Right cardiac atrium (tissue), 5 donors: ENCODE results near the gene SDK1. TPM values are rescaled to one million over a fixed set of nuclear protein-coding genes. Genes with fewer than 3 reads are reported as not detected.

Source experiments
- ATAC-seq, 2 donors: fragments of 200-7000 bp; cut with Tn5 transposase; one replicate each; pipeline versions ENCODE4 v1.8.0 to v1.9.1; 2020; ENCODE audit warnings: moderate library complexity in 2 of 2, mild to moderate bottlenecking in 1 of 2
- DNase-seq, 3 donors: peaks; one replicate each; pipeline ENCODE4 v3.0.0-alpha.2; 2020
- H3K27ac ChIP-seq: one replicate; pipeline ENCODE4 v1.5.1; 2013; ENCODE audit warnings: mild to moderate bottlenecking, low read length, control low read depth, moderate library complexity
- H3K27me3 ChIP-seq: one replicate; pipeline ENCODE4 v1.6.1; 2013; ENCODE audit not compliant: control insufficient read depth, insufficient read depth
- H3K4me1 ChIP-seq: one replicate; pipeline ENCODE4 v1.6.1; 2013; ENCODE audit warnings: low read length; ENCODE audit not compliant: control insufficient read depth, insufficient read depth
- H3K4me3 ChIP-seq: one replicate; pipeline ENCODE4 v1.5.1; 2013; ENCODE audit warnings: low read length, control low read depth
- H3K9me3 ChIP-seq: one replicate; pipeline ENCODE4 v1.6.1; 2013; ENCODE audit warnings: low read length; ENCODE audit not compliant: control insufficient read depth
- WGBS: extraction: QIAGEN DNeasy Blood & Tissue Kit; methylation state at CpG from one replicate; pipeline ENCODE4 v1.1.7; 2013; 5-methylcytosine and 5-hydroxymethylcytosine counted together
- intact Hi-C, 4 donors: fragments of 100-400 bp; cut with DNase I; formaldehyde crosslinking; loops; one replicate each; pipeline versions ENCODE4 v1.11.0 to v1.14.0; 2022 to 2023
- polyA plus RNA-seq: library from polyadenylated mRNA; stranded (reverse); fragments of 200-250 nt; gene quantifications from one replicate; pipeline ENCODE4 v1.2.3, GENCODE V29; 2013
- total RNA-seq, 4 donors: library from RNA; stranded (reverse); fragmentation: NEBNext Ultra II Directional; extraction: Animal tissue kit (Norgen Biotek cat#: 25700); gene quantifications; one replicate each; pipeline ENCODE4 v1.2.1, GENCODE V29; 2021
- donor health status: healthy with polysubstance abuse.
- donor health status: DM: no; HTN: yes; CAD: no.
- donor health status: DM: no; HTN: no; CAD: no.
- donor health status: DM: no; HTN: yes; CAD: no; lungs with severe emphysema.
- donor health status: DM: yes; HTN: yes; CAD: no.

SDK1 gene
- total and polyA plus RNA-seq, 5 donors = 0.97 to 3.2 (median 2.4) TPM

DNA sequence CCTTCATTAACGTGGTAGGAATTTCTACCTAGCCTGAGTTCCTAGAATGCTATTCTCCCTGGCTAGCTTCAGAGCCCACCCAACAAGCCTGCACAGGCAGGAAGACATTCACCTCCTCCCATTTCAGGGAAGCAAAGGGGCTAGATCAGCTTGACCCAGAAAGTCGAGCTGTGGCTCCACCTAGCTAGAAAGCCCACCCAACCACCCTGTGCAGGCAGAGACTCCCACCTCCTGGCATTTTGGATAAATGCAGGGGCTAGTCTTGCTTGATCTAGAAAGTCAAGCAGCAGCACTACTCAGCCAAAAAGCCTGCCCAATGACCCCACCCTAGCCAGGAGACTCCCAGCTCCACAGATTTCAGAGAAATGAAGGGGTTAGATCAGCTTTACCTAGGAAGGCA lies 479.5 kb downstream of the SDK1 start:
- 74% methylated on average over 2 of the region's 2 CpGs for WGBS
- no peak for DNase-seq
- H3K9me3 ChIP-seq = peaks cover 6% of the 10 kb centered on the region
- no peaks in the 10 kb centered on the region for H3K4me1 ChIP-seq
- no peak for ATAC-seq
- H3K27me3 ChIP-seq = no peaks in the 10 kb centered on the region
- H3K4me3 ChIP-seq = no peak overlapping the region
- intact Hi-C loops = no loop called here
- no peak overlapping the region for H3K27ac ChIP-seq

DNA sequence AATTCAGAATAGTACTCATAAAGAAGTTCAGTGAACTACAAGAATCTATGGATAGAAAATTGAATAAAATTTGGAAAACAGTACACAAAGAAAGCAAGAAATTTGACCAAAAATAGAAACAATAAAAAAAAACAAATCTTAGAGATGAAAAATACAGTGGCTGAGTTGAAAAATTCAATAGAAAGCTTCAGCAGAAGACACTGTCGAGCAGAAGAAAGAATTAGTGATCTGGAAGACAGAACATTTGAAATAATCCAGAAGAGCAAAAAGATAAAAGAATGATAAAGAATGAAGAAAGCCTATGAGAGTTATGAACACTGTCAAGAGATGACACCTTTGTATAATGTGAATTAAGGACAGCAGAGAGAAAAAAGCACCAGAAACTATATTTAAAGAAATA lies 480.6 kb downstream of the SDK1 start:
- no peak overlapping the region for H3K4me3 ChIP-seq
- H3K4me1 ChIP-seq = no peaks in the 10 kb centered on the region
- peaks cover 6% of the 10 kb centered on the region for H3K9me3 ChIP-seq
- intact Hi-C loops = no loop called here
- ATAC-seq (no peak), DNase-seq (no peak)
- 91% methylated on average over 1 of the region's 1 CpG for WGBS
- no peaks in the 10 kb centered on the region for H3K27me3 ChIP-seq
- H3K27ac ChIP-seq = no peak overlapping the region

DNA sequence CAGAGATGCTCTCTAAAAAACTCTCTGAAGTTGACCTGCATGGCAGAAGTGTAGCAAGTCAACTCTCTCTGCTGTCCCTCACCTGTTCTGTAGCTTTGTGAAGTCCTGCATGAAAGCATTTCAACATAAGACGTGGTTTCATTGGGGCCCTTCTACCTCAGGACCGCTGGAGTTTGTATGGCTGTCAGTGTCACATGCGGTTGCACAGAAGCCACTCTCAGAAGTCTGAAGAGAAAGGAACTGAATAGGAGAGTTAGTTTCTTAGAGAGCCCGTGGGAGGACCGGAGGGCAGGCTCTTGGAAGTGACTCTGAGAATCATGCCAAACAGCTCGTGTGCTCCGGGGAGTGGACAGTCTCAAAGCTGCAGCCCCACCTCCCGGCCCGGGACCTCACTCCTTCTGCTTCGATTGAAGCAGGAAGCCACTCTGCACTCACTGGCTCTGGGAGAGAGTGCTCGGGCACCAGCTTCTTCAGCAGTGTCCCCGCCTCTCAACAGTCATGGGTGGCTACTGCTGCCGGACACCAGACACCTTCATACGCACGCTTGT lies 486.7 kb downstream of the SDK1 start:
- Histone ChIP-seq H3K27me3 (no peaks in the 10 kb centered on the region), H3K9me3 (no peaks in the 10 kb centered on the region), H3K4me3 (no peak overlapping the region), H3K27ac (no peak overlapping the region), H3K4me1 (no peaks in the 10 kb centered on the region)
- DNase-seq (peak; percentile 18 to 56 (median 25)), ATAC-seq (peak; percentile 48 to 69)
- WGBS = 43% methylated on average over 15 of the region's 15 CpGs
- intact Hi-C loops = no loop called here

DNA sequence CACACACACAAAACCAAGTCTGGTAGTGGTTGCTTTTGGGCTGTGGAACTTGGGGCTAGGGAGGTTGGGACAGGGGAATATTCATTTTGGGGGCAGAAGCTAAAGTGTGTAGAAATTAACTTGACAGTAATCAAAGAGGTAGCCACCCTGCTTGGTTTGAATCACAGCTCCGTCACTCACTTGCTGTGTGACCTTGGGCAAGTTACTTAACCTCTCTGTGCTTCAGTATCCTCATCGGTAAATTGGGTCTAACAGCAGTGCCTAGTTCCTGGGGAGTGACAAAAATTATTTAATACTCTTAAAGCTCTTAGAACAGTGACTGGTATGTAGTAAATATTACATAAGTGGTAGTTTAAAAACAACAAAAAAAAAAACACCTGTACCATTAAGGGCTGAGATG lies 489.8 kb downstream of the SDK1 start:
- Histone ChIP-seq H3K27ac (no peak overlapping the region), H3K4me1 (no peaks in the 10 kb centered on the region), H3K4me3 (no peak overlapping the region), H3K9me3 (no peaks in the 10 kb centered on the region), H3K27me3 (no peaks in the 10 kb centered on the region)
- intact Hi-C loops = no loop called here
- DNase-seq (no peak), ATAC-seq (no peak)
- 90% methylated on average over 2 of the region's 2 CpGs for WGBS

DNA sequence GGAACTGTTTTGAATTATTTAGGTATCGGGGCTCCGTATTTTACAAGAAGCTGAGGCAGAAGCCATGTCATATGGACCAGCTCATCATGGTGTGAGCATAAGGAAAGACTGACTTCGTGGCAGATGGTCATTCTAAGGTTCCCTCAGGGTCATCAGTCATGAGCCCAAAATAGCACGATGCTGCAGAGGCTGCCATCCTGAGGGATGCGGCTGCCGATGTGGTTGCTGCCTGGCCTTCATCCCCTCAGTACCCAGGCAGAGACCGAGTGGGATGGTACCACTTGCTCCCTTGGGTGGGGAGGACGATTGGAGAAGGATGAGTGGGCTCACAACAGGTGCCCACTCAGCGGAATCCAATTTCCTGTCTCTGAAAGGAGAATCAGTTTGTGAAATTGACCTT lies 490.3 kb downstream of the SDK1 start:
- intact Hi-C loops = no loop called here
- ATAC-seq (no peak), DNase-seq (no peak)
- Histone ChIP-seq H3K4me3 (no peak overlapping the region), H3K27ac (no peak overlapping the region), H3K9me3 (no peaks in the 10 kb centered on the region), H3K4me1 (no peaks in the 10 kb centered on the region), H3K27me3 (no peaks in the 10 kb centered on the region)
- WGBS = 74% methylated on average over 9 of the region's 9 CpGs

DNA sequence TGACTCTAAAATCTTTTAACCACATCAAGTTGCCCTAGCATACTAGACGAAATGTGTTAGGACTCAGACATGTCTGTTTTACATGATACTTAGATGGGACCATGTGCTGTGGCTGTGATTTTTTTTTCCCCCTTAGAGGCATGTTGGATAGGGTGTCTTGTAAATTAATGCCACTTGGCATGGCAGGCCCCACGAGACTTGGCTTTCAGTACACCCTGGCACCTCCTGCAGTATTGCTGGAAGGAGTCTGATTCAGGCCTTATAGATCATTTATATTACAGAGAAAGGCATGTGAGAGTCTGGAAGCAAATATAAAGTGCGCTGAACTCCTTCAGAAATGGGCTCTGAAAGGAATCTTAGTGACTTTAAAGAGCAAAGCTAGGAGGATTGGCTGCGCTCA lies 494.1 kb downstream of the SDK1 start:
- Histone ChIP-seq H3K9me3 (no peaks in the 10 kb centered on the region), H3K27ac (no peak overlapping the region), H3K4me1 (no peaks in the 10 kb centered on the region), H3K27me3 (no peaks in the 10 kb centered on the region), H3K4me3 (no peak overlapping the region)
- intact Hi-C loops = no loop called here
- DNase-seq = no peak
- 84% methylated on average over 4 of the region's 4 CpGs for WGBS
- no peak for ATAC-seq

DNA sequence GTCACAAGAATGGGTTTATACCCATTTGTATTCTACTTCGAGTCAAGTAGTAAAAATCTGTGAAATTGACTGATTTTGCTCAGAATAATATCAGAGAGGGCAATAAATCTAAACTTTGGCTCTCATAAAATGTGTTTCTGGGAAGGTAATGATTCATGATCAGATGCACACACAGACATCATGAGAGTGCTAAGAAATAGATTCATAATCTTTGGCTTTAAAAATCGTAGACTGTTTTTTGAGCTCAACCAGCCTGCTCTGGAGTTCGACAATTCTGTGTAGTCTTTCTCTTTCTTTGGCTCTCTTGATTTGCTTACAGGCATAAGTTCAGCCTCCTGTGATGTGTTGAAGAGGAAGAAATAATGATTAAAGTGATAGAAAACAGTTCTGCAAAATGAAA lies 494.7 kb downstream of the SDK1 start:
- no peak for DNase-seq
- Histone ChIP-seq H3K4me1 (no peaks in the 10 kb centered on the region), H3K27me3 (no peaks in the 10 kb centered on the region), H3K4me3 (no peak overlapping the region), H3K27ac (no peak overlapping the region), H3K9me3 (no peaks in the 10 kb centered on the region)
- WGBS = 76% methylated on average over 3 of the region's 3 CpGs
- no peak for ATAC-seq
- intact Hi-C loops = no loop called here

DNA sequence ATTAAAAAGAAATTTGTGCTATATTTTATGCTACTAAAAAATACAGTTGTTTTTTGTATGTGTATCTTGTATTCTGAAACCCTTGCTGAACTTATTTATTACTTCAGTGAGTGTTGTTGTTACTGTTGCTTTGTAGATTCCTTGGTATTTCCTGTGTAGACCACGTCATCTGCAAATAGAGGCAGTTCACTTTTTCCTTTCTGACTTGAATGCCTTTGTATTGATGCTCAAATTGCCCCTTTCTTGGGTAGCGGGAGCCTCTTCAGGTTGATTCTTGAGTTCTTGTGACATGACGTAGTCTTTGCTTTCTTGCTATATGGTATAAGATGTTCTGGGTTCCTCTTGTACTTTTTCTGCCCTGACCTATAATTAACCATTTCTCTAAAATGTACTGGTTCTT lies 504.1 kb downstream of the SDK1 start:
- Histone ChIP-seq H3K4me1 (no peaks in the 10 kb centered on the region), H3K27me3 (no peaks in the 10 kb centered on the region), H3K4me3 (no peak overlapping the region), H3K9me3 (no peaks in the 10 kb centered on the region), H3K27ac (no peak overlapping the region)
- intact Hi-C loops = no loop called here
- ATAC-seq = no peak
- 76% methylated on average over 3 of the region's 3 CpGs for WGBS
- DNase-seq = no peak

DNA sequence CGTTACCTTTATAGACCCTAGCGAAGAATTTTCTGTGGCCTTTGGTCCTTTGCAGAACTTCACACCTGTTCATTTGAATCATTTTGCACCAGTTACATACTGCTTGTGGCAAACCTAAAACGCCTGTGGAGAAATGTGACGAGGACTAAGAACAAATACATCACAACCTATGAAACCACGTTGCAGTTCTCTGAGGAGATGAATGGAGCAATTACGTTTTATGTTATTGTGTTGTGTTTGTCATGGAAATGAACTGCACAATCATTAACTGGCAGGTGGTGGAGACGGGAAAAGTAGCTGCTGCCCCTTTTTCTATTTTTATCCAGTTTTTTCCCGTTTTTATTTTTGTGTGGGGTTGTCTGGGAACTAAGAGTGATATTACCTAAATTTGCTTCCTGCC lies 505.5 kb downstream of the SDK1 start:
- 88% methylated on average over 8 of the region's 8 CpGs for WGBS
- intact Hi-C loops = no loop called here
- Histone ChIP-seq H3K27me3 (no peaks in the 10 kb centered on the region), H3K9me3 (no peaks in the 10 kb centered on the region), H3K27ac (no peak overlapping the region), H3K4me1 (no peaks in the 10 kb centered on the region), H3K4me3 (no peak overlapping the region)
- no peak for DNase-seq
- ATAC-seq = no peak

DNA sequence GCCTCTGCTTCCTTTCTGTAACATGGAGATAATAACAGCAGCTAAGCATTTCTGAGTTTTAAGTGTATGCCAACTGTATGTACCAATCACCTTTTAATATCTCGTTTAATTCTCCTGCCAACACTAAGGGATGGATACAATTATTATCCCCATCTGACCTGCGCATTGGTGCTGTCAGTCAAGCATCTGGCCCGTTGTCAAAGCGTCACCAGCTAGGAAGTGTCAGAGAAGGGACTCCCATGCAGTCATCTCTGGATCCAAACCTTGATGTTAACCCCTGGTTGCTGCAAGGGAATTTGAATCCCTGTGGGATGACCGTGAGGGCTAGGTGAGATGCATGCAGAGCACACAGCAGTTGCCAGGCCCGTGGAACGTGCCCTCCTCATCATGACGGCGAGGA lies 506.8 kb downstream of the SDK1 start:
- Histone ChIP-seq H3K4me1 (no peaks in the 10 kb centered on the region), H3K27me3 (no peaks in the 10 kb centered on the region), H3K9me3 (no peaks in the 10 kb centered on the region), H3K27ac (no peak overlapping the region), H3K4me3 (no peak overlapping the region)
- WGBS = 64% methylated on average over 9 of the region's 9 CpGs
- ATAC-seq (no peak), DNase-seq (peak in 1 of 3 donors; percentile 41)
- intact Hi-C loops = no loop called here

DNA sequence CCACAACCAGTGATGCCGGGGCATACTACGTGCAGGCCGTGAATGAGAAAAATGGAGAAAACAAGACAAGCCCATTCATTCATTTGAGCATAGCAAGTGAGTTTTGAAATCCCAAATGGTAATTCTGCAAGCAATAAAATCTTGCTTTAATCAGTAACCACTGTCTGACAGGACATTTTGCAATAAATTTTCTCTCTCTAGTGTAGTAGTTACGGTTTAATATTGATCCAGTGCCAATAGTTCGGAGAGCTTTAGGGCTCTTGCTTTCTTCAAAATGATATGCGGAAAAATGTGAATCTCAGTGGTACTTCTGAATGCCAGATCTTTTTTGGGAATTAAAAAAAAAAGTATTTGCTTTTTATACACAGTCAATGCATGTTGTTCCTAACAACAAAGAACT lies 520.4 kb downstream of the SDK1 start:
- WGBS = 84% methylated on average over 6 of the region's 6 CpGs
- ATAC-seq = no peak
- Histone ChIP-seq H3K27me3 (no peaks in the 10 kb centered on the region), H3K9me3 (no peaks in the 10 kb centered on the region), H3K27ac (no peak overlapping the region), H3K4me3 (no peak overlapping the region), H3K4me1 (no peaks in the 10 kb centered on the region)
- intact Hi-C loops = no loop called here
- no peak for DNase-seq

DNA sequence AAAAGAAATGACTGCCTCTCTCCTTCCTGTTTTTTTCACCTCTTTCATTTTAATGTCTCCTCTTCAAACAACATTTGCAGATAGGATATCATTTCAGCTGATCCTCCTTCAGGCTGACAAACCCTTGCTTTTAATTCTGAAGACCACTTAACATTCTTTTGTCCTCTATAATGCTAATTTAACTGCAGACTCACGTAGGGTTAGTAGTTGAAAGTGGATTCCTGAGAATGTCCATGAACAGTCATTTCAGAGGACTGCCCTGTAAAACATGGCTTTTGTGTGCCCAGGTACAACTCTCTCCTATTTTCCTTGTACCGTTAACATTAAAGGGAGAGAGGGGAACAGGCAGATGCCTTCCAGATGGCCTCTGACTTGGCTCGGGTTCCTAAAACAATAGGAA lies 524.4 kb downstream of the SDK1 start:
- Histone ChIP-seq H3K9me3 (no peaks in the 10 kb centered on the region), H3K4me1 (no peaks in the 10 kb centered on the region), H3K27me3 (no peaks in the 10 kb centered on the region), H3K27ac (no peak overlapping the region), H3K4me3 (no peak overlapping the region)
- intact Hi-C loops = no loop called here
- ATAC-seq (no peak), DNase-seq (no peak)
- WGBS = 82% methylated on average over 3 of the region's 3 CpGs
